ENCODE results near the gene C2orf68. TPM values are rescaled to one million over a fixed set of nuclear protein-coding genes. Genes with fewer than 3 reads are reported as not detected.
A peak's percentile ranks its signal among the peaks of the same experiment; 100 is the strongest.

C2orf68 gene
- total RNA-seq, 1 experiment from 2014 or later, result 26.6 TPM

GRCh38 chr2:85600951-85601770 is 10.7 kb downstream of the C2orf68 start:
- DNase-seq, result no peak
- H2AFZ ChIP-seq (ENCODE audit: low read length), result no peak overlapping the region
- H3F3A ChIP-seq (ENCODE audit: low read length, unreplicated experiment), result no peaks in the 10 kb centered on the region
- peaks cover 13% of the 10 kb centered on the region; the same call in 1 of the 2 replicates for H3K36me3 ChIP-seq (ENCODE audit: low read depth, low read length)
- BruUV-seq (replicated peaks), result no TSS peak
- no peak overlapping the region for H3K27ac ChIP-seq (ENCODE audit: low read length)
- intact Hi-C loops (cut with micrococcal nuclease), result loop anchor here (5.0 kb wide), 1 partner anchor 274 kb away; the partner anchor contains the start of gene TGOLN2
- peaks cover 14% of the 10 kb centered on the region for H3K79me2 ChIP-seq (ENCODE audit: low read length)
- ATAC-seq, result no peak
- H4K20me1 ChIP-seq (ENCODE audit: low read length), result no peaks in the 10 kb centered on the region
- no peaks in the 10 kb centered on the region for H3K9me2 ChIP-seq (replicated peaks; ENCODE audit: low read length)
- POLR2A ChIA-PET (ENCODE audit: unreplicated experiment), result no interaction called here
- H3K4me1 ChIP-seq (ENCODE audit: insufficient read depth, low read length), result peaks cover 12% of the 10 kb centered on the region
- no peaks in the 10 kb centered on the region for H3K9me3 ChIP-seq (ENCODE audit: low read length)
- peak overlapping the region; percentile 95 for H3K4me2 ChIP-seq (ENCODE audit: low read length)
- peak overlapping the region; percentile 79; the same call in 1 of the 2 replicates for H3K4me3 ChIP-seq (ENCODE audit: low read length)
- CTCF ChIA-PET, result no interaction called here
- no peaks in the 10 kb centered on the region for H3K27me3 ChIP-seq (ENCODE audit: low read length)
- TF ChIP-seq CTCF (conservative IDR thresholded peaks at IDR 0.05; ENCODE audit: low read depth, low read length) (no peak), EZH2 (IDR thresholded peaks at IDR 0.05; ENCODE audit: low read length, unreplicated experiment) (no peak), EZH2phosphoT487 (IDR thresholded peaks at IDR 0.05; ENCODE audit: borderline replicate concordance, low read length) (no peak)
- no peak overlapping the region for H3K9ac ChIP-seq (ENCODE audit: low read length)

DNA sequence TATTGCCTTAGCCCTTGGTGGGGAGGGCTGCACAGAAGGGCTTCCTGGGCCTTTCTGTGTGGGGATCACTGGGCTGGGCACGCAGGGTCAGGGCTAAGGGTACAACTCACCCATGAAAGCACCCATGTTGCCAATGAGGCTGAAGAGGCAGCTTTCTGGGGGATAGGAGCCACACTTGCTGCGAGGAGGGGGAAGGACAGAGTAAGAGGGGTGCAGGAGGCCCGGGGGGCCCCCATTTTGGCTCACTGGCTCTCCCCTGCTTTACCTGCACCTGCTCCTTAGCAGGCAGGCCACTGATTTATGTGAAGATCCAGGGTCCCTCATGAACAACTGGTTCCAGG is 11.7 kb downstream of the C2orf68 start:
- POLR2A ChIA-PET (ENCODE audit: unreplicated experiment), result no interaction called here
- no peaks in the 10 kb centered on the region for H4K20me1 ChIP-seq (ENCODE audit: low read length)
- CTCF ChIA-PET, result no interaction called here
- H3K27ac ChIP-seq (ENCODE audit: low read length), result no peak overlapping the region
- H3K4me1 ChIP-seq (ENCODE audit: insufficient read depth, low read length), result peaks cover 13% of the 10 kb centered on the region
- H3K9me3 ChIP-seq (ENCODE audit: low read length), result no peaks in the 10 kb centered on the region
- ATAC-seq, result no peak
- no peaks in the 10 kb centered on the region for H3K27me3 ChIP-seq (ENCODE audit: low read length)
- no peaks in the 10 kb centered on the region for H3F3A ChIP-seq (ENCODE audit: low read length, unreplicated experiment)
- DNase-seq, result no peak
- H3K4me3 ChIP-seq (ENCODE audit: low read length), result no peak overlapping the region
- TF ChIP-seq EZH2phosphoT487 (IDR thresholded peaks at IDR 0.05; ENCODE audit: borderline replicate concordance, low read length) (no peak), EZH2 (IDR thresholded peaks at IDR 0.05; ENCODE audit: low read length, unreplicated experiment) (no peak), CTCF (conservative IDR thresholded peaks at IDR 0.05; ENCODE audit: low read depth, low read length) (no peak)
- no peaks in the 10 kb centered on the region for H3K9me2 ChIP-seq (replicated peaks; ENCODE audit: low read length)
- intact Hi-C loops (cut with micrococcal nuclease), result loop anchor here (5.0 kb wide), 1 partner anchor 273 kb away; the partner anchor contains the start of gene TGOLN2
- no peak overlapping the region for H2AFZ ChIP-seq (ENCODE audit: low read length)
- no TSS peak for BruUV-seq (replicated peaks)
- H3K36me3 ChIP-seq (ENCODE audit: low read depth, low read length), result peaks cover 13% of the 10 kb centered on the region; the same call in 1 of the 2 replicates
- H3K9ac ChIP-seq (ENCODE audit: low read length), result no peak overlapping the region
- H3K4me2 ChIP-seq (ENCODE audit: low read length), result no peak overlapping the region
- peaks cover 20% of the 10 kb centered on the region for H3K79me2 ChIP-seq (ENCODE audit: low read length)
